MM.1S (cell line): ENCODE measurements around the gene CEPT1.

Experiments used
- DNase-seq: peaks from one replicate; pipeline ENCODE4 v3.0.0-alpha.2; 2015
- H2AFZ ChIP-seq: fragments of 300-600 bp; sonication (generic); 2 replicates; pipeline ENCODE4 v1.6.0; 2016; ENCODE audit warnings: antibody characterized with exemption, low read length
- H3F3A ChIP-seq: fragments of 300-600 bp; sonication (generic); 2 replicates; pipeline ENCODE4 v1.6.1; 2016; ENCODE audit warnings: mild to moderate bottlenecking, antibody characterized with exemption, low read length, moderate library complexity, mixed read lengths; ENCODE audit not compliant: insufficient read depth
- H3K27ac ChIP-seq: fragments of 300-600 bp; sonication (generic); 2 replicates; pipeline ENCODE4 v1.5.1; 2016; ENCODE audit warnings: mild to moderate bottlenecking, low read length
- H3K27me3 ChIP-seq: fragments of 300-600 bp; sonication (generic); replicated peaks from 2 replicates; pipeline ENCODE4 v1.6.0; 2016; ENCODE audit warnings: low read length; ENCODE audit not compliant: insufficient read depth
- H3K36me3 ChIP-seq: fragments of 300-600 bp; sonication (generic); replicated peaks from 2 replicates; pipeline ENCODE4 v1.6.1; 2016; ENCODE audit warnings: mild to moderate bottlenecking, low read length, mixed read lengths; ENCODE audit not compliant: insufficient read depth
- H3K4me1 ChIP-seq: fragments of 300-600 bp; sonication (generic); 2 replicates; pipeline ENCODE4 v1.6.1; 2016; ENCODE audit warnings: low read length, mixed read lengths
- H3K4me2 ChIP-seq: fragments of 300-600 bp; sonication (generic); 2 replicates; pipeline ENCODE4 v1.6.0; 2016; ENCODE audit warnings: low read depth, low read length
- H3K4me3 ChIP-seq: fragments of 300-600 bp; sonication (generic); 2 replicates; pipeline ENCODE4 v1.5.1; 2016; ENCODE audit warnings: low read length, mixed read lengths
- H3K79me2 ChIP-seq: fragments of 300-600 bp; sonication (generic); 2 replicates; pipeline ENCODE4 v1.6.1; 2016; ENCODE audit warnings: mixed run types, low read length, mixed read lengths
- H3K9ac ChIP-seq: fragments of 300-600 bp; sonication (generic); 2 replicates; pipeline ENCODE4 v1.6.1; 2016; ENCODE audit warnings: low read length, mixed read lengths
- H3K9me2 ChIP-seq: fragments of 300-600 bp; sonication (generic); replicated peaks from 2 replicates; pipeline ENCODE4 v1.6.1; 2016; ENCODE audit warnings: mild to moderate bottlenecking, low read length, mixed read lengths; ENCODE audit not compliant: insufficient read depth
- H3K9me3 ChIP-seq: fragments of 300-600 bp; sonication (generic); replicated peaks from 2 replicates; pipeline ENCODE4 v1.6.1; 2016; ENCODE audit warnings: mild to moderate bottlenecking, low read length, mixed read lengths; ENCODE audit not compliant: insufficient read depth
- H4K20me1 ChIP-seq: fragments of 300-600 bp; sonication (generic); 2 replicates; pipeline ENCODE4 v1.6.1; 2016; ENCODE audit warnings: mild to moderate bottlenecking, low read length, moderate library complexity, mixed read lengths; ENCODE audit not compliant: insufficient read depth
- CTCF ChIP-seq: fragments of 300-600 bp; sonication (generic); IDR thresholded peaks from 2 replicates; pipeline ENCODE4 v1.5.1; 2016; ENCODE audit warnings: antibody characterized with exemption, low read length, mixed read lengths
- EZH2 ChIP-seq: fragments of 300-600 bp; sonication (generic); optimal IDR thresholded peaks from 2 replicates; pipeline ENCODE3; 2017; ENCODE audit warnings: low read depth, mild to moderate bottlenecking, antibody characterized with exemption, low read length, mixed read lengths
- EZH2phosphoT487 ChIP-seq: fragments of 300-600 bp; sonication (generic); IDR thresholded peaks from 2 replicates; pipeline ENCODE4 v1.6.1; 2018; ENCODE audit warnings: antibody characterized with exemption, low read length

The CEPT1 gene

GRCh38 chr1:111139324-111139955 lies 583 bp upstream of the CEPT1 start:
- Histone ChIP-seq H3F3A (no peaks in the 10 kb centered on the region), H3K4me2 (peak overlapping the region; percentile 51), H3K27ac (peak overlapping the region; percentile 47; the same call in 1 of the 2 replicates), H3K79me2 (peaks cover 42% of the 10 kb centered on the region), H2AFZ (peak overlapping the region; percentile 82), H3K4me3 (peak overlapping the region; percentile 87), H3K9ac (peak overlapping the region; percentile 66), H4K20me1 (no peaks in the 10 kb centered on the region), H3K36me3 (no peaks in the 10 kb centered on the region), H3K9me3 (no peaks in the 10 kb centered on the region), H3K9me2 (no peaks in the 10 kb centered on the region), H3K27me3 (no peaks in the 10 kb centered on the region), H3K4me1 (no peaks in the 10 kb centered on the region)
- no peak for TF ChIP-seq EZH2phosphoT487
- no peak for TF ChIP-seq EZH2
- no peak for TF ChIP-seq CTCF
- peak; percentile 9 for DNase-seq

DNA sequence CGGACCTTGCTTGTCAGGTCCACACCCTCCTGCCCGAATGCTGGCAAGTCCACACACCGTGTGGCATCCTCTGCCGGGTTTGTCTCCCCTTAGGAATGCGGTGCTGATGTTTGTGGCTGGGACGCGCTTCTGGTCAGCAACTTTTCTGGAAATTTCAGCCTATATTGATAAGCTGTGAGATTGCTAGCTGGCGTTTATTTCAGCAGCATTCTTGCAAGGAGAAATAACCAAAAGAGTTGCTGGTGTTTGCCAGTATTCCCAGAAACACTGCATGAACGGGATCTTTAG lies 601 bp downstream of the CEPT1 start:
- Histone ChIP-seq H3K4me2 (peak overlapping the region; percentile 78), H3K9me2 (no peaks in the 10 kb centered on the region), H3K4me3 (peak overlapping the region; percentile 87), H4K20me1 (no peaks in the 10 kb centered on the region), H3K9me3 (no peaks in the 10 kb centered on the region), H3K9ac (peak overlapping the region; percentile 66; the same call in 1 of the 2 replicates), H3K27ac (no peak overlapping the region; the same call in 1 of the 2 replicates), H2AFZ (peak overlapping the region; percentile 82), H3K4me1 (no peaks in the 10 kb centered on the region), H3F3A (no peaks in the 10 kb centered on the region), H3K27me3 (no peaks in the 10 kb centered on the region), H3K79me2 (peaks cover 50% of the 10 kb centered on the region), H3K36me3 (no peaks in the 10 kb centered on the region)
- DNase-seq: peak; percentile 10
- TF ChIP-seq EZH2phosphoT487: no peak
- no peak for TF ChIP-seq CTCF
- no peak for TF ChIP-seq EZH2

DNA sequence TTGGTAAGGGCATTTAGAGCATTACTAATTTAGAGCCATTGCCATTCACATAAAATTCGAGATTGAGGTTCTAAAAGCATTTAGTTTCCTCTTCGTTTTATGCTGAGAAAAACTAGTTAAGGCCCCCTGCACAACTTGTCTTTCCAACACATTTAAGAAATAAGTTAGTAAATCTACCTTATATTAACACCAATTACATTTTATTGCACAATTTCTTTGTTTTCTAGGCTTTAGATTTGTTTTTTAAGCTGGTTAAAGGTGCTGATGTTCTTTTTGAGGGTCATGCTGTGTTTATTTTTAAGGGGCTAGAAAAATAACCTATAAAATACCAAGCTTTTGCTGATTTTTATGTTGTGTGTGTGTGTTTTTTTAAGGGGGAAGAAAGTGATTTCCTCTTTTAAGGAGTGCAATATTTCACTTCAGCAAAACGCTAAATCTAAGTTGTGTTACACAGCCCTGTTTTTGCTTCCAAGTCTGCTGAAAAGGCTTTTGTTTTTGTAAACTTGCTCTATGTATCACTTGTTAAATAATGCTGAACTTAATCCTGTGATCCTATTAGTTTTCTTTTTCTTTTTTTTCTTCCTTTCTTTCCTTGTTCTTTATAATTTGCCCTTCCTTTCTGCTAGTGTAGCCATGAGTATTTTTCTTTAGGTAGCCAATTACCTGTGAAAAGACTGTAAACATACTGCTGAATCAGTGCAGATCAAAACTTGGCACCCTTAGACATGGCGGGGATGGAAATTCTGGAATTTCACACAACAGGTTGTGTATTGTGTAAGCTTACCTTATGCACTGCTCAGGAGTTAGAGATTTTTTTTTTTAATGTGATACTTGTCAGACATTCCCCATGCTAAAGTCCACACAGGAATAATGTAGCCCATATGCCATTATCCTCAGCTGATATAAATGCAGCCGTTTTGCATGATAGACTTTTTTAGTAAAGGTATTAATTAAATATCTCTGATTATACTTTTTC lies 1.5 kb downstream of the CEPT1 start:
- Histone ChIP-seq H3K4me3 (peak overlapping the region; percentile 87; the same call in 1 of the 2 replicates), H3K27ac (no peak overlapping the region), H3K27me3 (no peaks in the 10 kb centered on the region), H3K9ac (peak overlapping the region; percentile 66; the same call in 1 of the 2 replicates), H3K9me3 (no peaks in the 10 kb centered on the region), H3K4me1 (no peaks in the 10 kb centered on the region), H3F3A (no peaks in the 10 kb centered on the region), H4K20me1 (no peaks in the 10 kb centered on the region), H3K79me2 (peaks cover 57% of the 10 kb centered on the region), H3K9me2 (no peaks in the 10 kb centered on the region), H2AFZ (no peak overlapping the region), H3K4me2 (peak overlapping the region; percentile 78), H3K36me3 (no peaks in the 10 kb centered on the region)
- DNase-seq: no peak
- TF ChIP-seq EZH2 (no peak), EZH2phosphoT487 (no peak), CTCF (no peak)
